GM21447 (cell line): ENCODE measurements around the gene GALM.
"Not testable (repeated sequence)": the region's sequence is repeated elsewhere in the genome, so short reads cannot be mapped to it uniquely, and the experiment has no call there.

ENCODE experiments used
- ATAC-seq: cut with Tn5 transposase; IDR thresholded peaks from one replicate; pipeline ENCODE4 v1.9.1; 2021; ENCODE audit not compliant: unreplicated experiment

GALM gene

GRCh38 chr2:38665854-38666555 lies at the start of gene GALM:
Gene GALM (plus strand): TSS chr2:38666114. CDS start chr2:38666162, 48 bp downstream.
- ATAC-seq, result peak; percentile 49

- ATAC-seq, result no peak
These were observed 48.6 kb upstream of the GALM start for GRCh38 chr2:38617301-38617700.

GRCh38 chr2:38619458-38620164 lies 46.3 kb upstream of the GALM start:
- ATAC-seq, result no peak

- no peak for ATAC-seq
These were observed 45.5 kb upstream of the GALM start for GRCh38 chr2:38620282-38620977.

- ATAC-seq, result no peak
These were observed 44.9 kb upstream of the GALM start for GRCh38 chr2:38621018-38621417.

- no peak for ATAC-seq
These were observed 43.7 kb upstream of the GALM start for GRCh38 chr2:38622210-38622609.

GRCh38 chr2:38626326-38627035 lies 39.4 kb upstream of the GALM start:
- ATAC-seq, result no peak

- ATAC-seq, result no peak
These were observed 38.5 kb upstream of the GALM start for GRCh38 chr2:38627391-38627790.

GRCh38 chr2:38629684-38630083 lies 36.2 kb upstream of the GALM start:
- ATAC-seq, result no peak

GRCh38 chr2:38631976-38632375 lies 33.9 kb upstream of the GALM start:
- no peak for ATAC-seq

- no peak for ATAC-seq
These were observed 32.9 kb upstream of the GALM start for GRCh38 chr2:38632980-38633379.

- no peak for ATAC-seq
These were observed 32.0 kb upstream of the GALM start for GRCh38 chr2:38633895-38634294.

GRCh38 chr2:38634684-38635083 lies 31.2 kb upstream of the GALM start:
- peak; percentile 95 for ATAC-seq

GRCh38 chr2:38635139-38635538 lies 30.8 kb upstream of the GALM start:
- ATAC-seq, result no peak

GRCh38 chr2:38636069-38636468 lies 29.8 kb upstream of the GALM start:
- ATAC-seq, result no peak

GRCh38 chr2:38642373-38643017 lies 23.4 kb upstream of the GALM start:
- not testable (repeated sequence) for ATAC-seq

- ATAC-seq, result no peak
These were observed 22.8 kb upstream of the GALM start for GRCh38 chr2:38643021-38643671.

- not testable (repeated sequence) for ATAC-seq
These were observed 22.0 kb upstream of the GALM start for GRCh38 chr2:38643683-38644511.

- ATAC-seq, result no peak
These were observed 17.7 kb upstream of the GALM start for GRCh38 chr2:38648107-38648761.
